ENCODE data around the gene IL16.
"Not testable (repeated sequence)": the region's sequence is repeated elsewhere in the genome, so short reads cannot be mapped to it uniquely, and the experiment has no call there.

DNA sequence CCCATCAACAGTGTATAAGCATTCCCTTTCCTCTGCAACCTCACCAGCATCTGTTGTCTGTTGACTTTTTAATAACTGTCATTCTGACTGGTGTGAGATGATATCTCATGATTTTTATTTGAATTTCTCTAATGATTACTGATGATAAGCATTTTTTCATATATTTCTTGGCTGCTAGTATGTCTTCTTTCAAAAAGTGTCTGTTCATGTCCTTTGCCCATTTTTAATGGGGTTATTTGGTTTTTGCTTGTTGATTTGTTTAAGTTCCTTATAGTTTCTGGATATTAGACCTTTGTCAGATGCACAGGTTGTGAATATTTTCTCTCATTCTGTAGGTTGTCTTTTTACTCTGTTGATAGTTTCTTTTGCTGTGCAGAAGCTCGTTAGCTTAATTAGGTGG, 11.3 kb downstream of the IL16 start:
- not testable (repeated sequence) for TF ChIP-seq EZH2phosphoT487 (IDR thresholded peaks at IDR 0.05; ENCODE audit: insufficient read depth, low read depth); EZH2 (IDR thresholded peaks at IDR 0.05; ENCODE audit: insufficient read depth, poor library complexity, severe bottlenecking)
